Pulmonary artery endothelial cell (primary cell): ENCODE measurements around the gene CYB5R4. TPM values are rescaled to one million over a fixed set of nuclear protein-coding genes. Genes with fewer than 3 reads are reported as not detected.
"Not testable (repeated sequence)": the region's sequence is repeated elsewhere in the genome, so short reads cannot be mapped to it uniquely, and the experiment has no call there.

ENCODE experiments used
- DNase-seq: peaks from one replicate; pipeline ENCODE4 v3.0.0-alpha.2; 2011; ENCODE audit warnings: low read depth, low spot score
- total RNA-seq: library from RNA; depleted of rRNA; stranded (reverse); fragments of >200 nt; gene quantifications from 2 replicates; pipeline ENCODE4 v1.2.3, GENCODE V29; 2014

The CYB5R4 gene
- total RNA-seq, 1 donor from 2014 or later, result 4.4 TPM

DNA sequence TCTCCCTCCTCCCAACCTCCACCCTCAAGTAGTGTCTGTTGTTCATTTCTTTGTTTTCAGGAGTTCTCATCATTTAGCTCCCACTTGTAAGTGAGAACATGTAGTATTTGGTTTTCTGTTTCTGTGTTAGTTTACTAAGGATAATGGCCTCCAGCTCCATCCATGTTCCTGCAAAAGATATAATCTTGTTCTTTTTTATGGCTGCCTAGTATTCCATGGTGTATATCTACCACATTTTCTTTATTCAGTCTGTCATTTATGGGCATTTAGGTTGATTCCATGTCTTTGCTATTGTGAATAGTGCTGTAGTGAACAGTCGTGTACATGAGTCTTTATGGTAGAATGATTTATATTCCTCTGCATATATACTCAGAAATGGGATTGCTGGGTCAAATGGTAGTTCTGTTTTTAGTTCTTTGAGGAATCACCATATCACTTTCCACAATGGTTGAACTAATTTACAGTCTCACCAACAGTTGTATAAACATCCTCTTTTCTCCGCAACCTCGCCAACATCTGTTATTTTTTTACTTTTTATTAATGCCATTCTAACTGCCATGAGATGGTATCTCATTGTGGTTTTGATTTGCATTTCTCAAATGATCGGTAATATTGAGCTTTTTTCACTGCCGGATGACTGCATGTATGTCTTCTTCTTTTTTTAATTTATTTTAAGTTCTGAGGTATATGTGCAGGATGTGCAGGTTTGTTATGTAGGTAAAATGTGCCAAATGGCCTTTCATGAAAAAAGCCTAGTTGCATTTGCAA, 48.3 kb downstream of the CYB5R4 start:
- DNase-seq, result not testable (repeated sequence)

DNA sequence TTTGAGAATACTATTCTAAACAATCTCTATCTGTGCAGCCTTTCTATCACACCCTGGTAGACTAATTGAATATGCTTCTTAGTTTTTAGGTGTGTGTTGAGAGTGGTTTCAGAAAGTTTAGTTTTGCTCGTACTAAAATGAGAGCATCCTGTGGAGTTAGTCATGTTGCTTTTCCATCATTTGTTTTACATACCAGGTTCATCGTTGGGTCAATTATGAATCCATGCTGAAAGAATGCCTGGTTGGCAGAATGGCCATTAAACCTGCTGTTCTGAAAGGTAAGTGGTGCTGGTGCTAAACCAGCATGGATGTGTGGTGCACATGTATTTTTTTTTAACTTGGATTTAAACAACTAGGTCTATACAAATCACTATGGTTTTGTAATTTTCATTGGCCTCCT, 49.3 kb downstream of the CYB5R4 start:
- DNase-seq, result no peak

DNA sequence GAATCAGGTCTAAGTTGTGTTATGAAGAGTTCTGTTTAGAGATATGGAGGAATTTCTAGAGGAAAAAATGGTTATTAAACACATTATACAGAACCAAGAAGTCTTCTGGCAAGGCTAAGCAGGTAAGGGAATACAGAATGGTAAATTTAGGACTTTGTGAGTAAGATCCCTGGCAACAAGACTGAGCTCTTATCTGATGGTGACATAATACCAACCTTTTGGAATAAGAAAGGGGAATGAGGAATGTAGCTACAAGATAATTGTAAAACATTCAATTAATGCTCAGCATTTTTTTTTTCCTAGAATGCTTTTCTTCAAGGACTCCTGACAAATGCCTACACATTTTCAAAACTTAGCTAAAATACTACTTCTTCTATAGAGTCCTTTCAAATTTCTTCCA, 51.8 kb downstream of the CYB5R4 start:
- no peak for DNase-seq

DNA sequence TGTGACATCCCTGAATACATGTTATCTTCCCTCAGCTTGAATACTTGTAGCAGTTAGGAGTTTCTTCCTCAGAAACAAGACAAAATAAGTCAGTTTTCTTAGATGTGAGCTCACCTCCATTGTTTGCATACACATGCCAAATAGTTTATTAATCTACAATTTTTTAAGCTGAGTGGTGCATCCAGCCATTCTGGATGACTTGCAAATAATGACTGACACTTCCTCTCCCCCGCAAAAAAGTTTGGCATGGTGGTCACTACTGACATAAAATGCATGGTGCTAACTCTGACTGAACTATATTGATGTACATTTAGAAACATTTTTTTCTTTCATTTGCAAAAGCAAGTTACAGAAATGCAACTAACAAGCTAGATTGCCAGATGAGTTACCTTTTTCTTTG, 55.5 kb downstream of the CYB5R4 start:
- no peak for DNase-seq

DNA sequence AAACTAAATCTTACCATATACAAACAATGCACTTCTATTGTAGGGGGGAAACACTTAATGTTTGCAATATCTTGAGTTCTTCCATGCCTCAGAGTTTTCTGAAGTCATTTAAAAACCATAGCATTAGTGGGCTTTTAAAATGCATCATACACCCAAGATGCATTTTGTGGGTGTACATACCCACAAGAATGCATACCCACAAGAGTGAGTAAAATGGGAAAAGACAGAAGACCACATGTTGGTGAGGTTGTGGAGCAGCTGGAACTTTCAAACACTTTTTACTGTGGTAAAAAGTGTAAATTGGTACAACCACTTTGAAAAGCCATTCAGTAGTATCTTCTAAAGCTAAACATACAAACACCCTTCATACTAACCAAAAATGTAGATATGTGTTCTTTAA, 57.5 kb downstream of the CYB5R4 start:
- no peak for DNase-seq

DNA sequence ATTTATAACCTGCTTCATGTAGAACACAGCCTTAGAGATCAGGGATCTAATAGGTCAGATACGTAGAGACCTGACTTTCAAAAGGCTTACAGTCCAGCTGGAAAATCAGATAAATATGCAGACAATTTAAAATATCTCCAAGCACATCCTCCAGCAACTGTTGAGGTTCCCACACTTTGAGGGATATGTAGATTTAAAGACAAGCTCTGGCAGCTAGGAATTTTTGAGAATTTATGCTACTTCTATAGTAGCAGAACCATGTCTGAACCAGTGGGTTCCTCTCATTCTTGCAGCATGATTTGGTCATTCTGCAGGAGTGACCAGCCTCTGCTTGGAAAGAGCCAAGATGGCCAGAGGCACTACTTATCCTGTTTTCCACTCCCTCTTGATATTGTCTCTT, 60.5 kb downstream of the CYB5R4 start:
- DNase-seq, result no peak

DNA sequence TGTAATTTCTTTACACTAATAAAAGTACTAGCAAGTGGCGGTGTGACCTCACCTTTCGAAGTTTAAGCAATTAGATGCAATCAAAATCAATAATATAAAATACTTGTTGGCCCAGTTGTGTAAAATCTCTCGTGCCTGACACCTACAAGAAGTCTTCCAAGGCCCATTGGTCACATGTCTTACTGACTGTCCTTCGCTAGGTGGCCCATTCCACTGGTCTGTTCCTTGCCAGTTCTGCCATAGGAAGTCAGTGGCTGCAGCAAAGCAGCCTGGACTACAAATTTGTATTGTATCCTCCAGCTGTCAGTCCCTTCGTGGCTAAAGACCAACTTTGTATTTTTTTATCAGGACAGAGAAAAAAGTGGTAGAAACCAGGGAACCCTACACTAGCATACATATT, 61.8 kb downstream of the CYB5R4 start:
- no peak for DNase-seq

DNA sequence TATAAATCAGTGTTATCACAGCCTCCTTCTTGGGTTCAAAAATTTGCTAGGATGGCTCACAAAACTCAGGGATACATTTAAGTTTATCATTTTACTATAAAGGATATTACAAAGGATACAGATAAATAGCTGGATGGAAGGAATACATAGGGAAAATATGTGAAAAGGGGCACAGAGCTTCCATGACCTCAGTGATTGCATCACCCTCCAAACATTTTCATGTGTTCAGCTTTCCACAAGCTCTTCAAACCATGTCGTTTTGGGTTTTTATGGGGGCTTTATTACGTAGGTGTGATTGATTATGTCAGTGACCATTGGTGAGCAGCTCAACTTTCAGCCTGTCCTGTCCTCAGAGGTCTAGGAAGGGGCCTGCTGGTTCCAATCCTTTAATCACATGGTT, 68.0 kb downstream of the CYB5R4 start:
- DNase-seq, result no peak

DNA sequence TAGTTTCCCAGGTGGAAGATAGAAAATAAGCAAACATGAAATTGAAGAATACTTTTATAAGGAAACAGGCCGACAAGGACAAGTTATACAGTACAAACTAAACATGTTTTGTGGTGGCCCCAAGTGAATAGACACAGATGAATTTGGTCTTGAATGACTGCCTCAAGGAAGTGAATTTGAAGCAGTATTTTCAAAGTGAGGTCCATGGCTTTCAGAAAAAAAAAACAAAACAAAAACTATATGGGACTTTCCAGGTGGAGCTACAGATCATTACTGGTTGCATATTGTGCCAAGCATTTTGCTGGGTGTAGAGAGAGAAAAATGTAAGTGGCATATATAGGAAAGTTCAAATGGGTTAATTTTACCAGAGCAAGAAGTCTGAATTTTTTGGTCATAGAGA, 68.8 kb downstream of the CYB5R4 start:
- no peak for DNase-seq

DNA sequence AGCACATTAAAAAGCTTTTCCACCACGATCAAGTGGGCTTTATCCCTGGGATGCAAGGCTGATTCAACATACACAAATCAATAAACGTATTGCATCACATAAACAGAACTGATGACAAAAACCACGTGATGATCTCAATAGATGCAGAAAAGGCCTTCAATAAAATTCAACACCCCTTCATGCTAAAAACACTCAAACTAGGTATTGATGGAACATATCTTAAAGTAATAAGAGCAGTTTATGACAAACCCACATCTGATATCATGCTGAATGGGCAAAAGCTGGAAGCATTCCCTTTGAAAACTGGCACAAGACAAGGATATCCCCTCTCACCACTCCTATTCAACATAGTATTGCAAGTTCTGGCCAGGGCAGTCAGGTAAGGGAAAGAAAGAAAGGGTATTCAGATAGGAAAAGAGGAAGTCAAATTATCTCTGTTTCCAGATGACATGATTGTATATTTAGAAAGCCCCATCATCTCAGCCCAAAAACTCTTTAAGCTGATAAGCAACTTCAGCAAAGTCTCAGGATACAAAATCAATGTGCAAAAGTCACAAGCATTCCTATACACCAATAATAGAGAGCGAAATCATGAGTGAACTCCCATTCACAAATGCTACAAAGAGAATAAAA, 86.8 kb downstream of the CYB5R4 start:
- DNase-seq, result not testable (repeated sequence)

DNA sequence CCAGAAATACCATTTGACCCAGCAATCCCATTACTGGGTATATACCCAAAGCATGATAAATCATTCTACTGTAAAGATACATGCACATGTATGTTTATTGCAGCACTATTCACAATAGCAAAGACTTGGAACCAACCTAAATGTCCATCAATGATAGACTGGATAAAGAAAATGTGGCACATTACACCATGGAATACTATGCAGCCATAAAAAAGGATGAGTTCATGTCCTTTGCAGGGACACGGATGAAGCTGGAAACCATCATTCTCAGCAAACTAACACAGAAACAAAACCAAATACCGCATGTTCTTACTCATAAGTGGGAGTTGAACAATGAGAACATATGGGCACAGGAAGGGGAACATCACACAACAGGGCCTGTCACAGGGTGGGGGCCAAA, 88.5 kb downstream of the CYB5R4 start:
- not testable (repeated sequence) for DNase-seq

DNA sequence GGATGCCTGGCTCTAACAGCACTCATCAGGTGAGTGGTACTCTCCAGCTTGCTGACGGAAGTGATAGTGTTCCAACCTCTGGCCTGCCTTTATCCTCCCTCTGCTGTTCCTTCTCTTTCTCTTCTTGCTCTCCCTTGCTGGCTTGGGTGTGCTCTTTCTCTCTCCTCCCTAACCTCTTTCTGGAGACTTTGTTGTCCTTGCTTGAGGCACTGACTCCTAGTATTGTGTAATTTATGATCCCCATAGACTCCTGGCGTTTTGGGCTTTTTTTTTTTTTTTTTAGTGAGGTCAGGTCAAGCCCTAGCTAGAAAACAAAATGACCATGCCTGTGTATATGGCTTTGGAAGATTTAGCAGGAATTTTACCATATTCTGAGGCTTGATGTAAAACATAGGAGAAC, 89.4 kb downstream of the CYB5R4 start:
- DNase-seq, result no peak

DNA sequence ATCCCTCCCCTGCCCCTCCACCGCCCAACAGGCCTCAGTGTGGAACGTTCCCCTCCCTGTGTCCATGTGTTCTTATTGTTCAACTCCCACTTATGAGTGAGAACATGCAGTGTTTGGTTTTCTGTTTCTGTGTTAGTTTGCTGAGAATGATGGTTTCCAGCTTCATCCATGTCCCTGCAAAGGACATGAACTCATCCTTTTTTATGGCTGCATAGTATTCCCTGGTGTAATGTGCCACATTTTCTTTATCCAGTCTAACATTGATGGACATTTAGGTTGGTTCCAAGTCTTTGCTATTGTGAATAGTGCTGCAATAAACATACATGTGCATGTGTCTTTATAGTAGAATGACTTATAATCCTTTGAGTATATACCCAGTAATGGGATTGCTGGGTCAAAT, 91.9 kb downstream of the CYB5R4 start:
- DNase-seq, result not testable (repeated sequence)

DNA sequence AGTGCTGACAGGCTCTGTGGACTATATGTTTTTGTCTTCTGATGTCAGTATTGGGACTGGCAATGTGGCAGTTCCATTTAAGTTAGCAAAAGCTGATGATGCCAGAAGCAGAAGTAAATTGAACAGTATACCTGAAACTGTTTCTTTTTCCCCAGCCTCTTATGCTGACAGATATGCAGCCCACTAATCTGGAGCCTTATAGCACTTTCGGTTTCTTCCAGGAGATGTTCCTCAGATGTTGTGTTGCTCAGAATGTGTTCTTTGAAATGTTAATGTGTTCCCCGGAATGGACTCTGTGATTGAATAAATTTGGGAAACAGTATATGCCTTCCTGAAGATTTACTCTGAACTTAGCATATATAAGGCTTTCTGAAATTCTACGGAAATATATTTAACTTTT, 93.3 kb downstream of the CYB5R4 start:
- DNase-seq, result no peak

DNA sequence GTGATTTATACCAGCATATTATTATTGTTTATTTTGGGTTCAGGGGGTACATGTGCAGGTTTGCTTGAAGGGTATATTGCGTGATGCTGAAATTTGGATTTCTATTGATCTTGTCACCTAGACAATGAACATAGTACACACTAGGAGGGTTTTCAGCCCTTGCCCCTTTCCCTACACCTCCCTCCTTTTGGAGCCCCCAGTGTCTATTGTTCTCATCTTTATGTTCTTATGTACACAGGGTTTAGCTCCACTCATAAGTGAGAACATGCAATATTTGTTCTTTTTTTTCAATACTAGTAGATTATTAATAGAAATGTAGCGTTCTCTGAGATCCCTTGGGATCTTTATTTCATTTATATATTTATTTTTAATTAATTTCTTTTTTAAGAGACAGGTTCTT, 94.9 kb downstream of the CYB5R4 start:
- DNase-seq, result no peak

DNA sequence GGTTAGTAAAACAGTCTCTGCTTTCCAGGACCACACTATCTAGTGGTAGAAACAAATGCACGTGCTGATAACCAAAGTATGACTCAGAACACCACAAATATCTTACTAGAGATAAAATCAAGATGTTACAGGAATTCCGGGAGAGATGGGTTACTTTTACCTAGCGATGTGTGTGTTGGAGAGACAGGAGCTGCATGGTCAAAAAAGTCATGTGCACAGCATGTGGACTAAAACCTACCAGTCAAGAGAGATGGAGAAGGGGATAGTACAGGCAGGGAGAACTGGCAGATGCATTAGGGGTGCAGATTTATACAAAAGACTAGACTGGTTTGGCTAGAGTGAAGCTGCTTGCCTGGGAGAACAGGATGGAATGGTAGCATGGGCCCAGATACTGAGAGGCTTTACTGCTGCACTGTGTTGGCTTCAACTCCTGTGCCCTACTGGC, 98.8 kb downstream of the CYB5R4 start:
- DNase-seq, result no peak

DNA sequence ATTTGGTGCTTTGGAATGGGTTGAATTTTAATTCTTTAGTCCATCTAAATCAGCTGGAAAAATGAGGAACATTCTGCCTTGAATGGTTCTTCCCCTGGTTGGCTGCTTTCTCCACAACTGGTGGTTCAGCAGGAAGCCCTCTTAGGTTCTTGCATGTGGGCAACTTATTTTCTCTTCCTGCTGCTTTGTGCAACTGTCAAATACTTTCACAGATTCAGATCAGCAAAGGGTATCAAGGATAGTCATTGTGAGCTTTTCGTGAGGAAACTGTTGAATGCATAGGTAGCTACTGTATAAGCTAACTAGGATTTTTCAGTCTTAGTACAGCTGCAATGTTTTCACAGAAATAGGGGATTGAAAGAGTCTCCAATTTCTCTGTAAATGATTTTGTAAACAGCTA, 101.2 kb downstream of the CYB5R4 start:
- no peak for DNase-seq

DNA sequence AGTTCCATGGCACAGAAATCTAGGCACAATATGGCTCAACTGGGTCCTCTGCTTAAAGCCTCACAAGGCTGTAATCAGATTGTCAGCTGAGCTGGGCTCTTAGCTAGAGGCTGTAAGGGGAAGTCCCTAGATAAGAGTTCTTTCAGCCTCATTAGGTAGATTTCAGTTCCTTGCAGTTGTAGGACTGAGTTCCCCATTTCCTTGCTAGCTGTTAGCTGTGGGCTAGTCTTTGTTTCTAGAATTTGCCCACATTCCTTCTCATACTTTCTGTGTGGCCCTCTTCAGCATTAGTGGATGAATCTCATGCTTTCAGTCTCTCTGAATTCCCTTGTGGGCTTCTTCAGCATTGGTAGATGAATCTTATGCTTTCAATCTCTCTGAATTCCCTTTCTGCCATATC, 103.1 kb downstream of the CYB5R4 start:
- DNase-seq, result no peak

DNA sequence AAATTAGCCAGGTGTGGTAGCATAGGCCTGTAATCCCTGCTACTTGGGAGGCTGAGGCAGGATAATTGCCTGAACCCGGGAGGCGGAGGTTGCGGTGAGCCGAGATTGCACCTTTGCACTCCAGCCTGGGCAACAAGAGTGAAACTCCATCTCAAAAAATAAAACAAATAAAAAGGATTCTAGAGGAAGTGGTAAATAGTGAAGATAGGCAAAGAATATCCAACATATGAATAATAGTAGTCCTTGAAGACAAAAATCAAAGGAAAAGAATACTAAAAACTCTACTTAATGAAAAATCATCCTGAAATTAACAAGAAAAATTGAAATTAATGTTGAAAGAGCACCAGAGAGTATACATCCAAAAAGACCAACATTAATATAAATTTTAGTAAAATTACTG, 107.0 kb downstream of the CYB5R4 start:
- DNase-seq, result no peak

DNA sequence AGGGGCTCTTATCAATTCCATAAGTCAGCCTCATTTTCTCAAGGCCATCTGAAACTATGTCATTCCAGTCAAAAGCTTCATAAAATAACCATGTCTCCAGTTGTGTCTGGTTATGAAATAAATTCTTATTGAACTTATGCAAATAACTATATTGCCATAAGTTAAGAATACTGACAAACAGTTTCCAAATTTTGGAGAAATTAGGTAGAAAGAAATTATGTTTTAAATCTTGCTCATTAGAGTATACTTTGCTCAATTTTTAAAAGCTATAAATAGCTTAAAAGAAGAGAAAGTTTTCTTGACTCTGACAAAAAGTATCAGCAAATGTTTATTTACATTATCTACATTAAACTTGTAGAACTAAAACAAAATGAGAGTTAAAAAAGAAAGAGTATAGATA, 111.1 kb downstream of the CYB5R4 start:
- DNase-seq, result no peak

DNA sequence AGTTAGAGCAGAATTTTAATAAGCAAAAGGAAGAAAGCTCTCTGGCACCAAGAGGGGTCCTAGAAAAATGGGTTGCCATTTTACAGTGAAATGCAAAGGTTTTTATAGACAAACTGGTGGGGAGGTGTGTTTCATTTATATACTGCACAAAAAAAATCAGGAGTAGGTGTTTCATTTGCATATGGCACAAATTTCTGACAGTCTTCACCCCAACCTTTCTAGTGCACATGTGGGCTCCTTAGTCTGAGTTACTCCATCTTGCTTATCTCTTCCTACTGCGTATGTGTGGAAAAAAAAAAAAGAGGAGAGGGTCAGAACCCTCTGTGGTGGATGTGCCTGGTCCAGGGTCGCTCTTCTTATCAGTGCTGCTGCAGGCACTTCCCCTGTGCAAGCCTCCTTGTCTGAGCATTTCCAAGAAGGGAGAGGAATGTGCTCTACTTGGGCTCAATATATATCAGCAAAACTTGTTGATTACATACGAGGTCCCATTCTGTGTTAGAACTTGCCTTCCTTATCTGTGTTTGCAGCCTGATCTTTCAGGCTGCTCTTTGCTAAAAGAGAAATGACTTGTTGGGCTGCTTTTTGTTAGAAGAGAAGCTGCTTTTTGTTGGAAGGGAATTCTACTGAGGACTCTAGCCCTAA, 115.0 kb downstream of the CYB5R4 start:
- peak; percentile 32 for DNase-seq

DNA sequence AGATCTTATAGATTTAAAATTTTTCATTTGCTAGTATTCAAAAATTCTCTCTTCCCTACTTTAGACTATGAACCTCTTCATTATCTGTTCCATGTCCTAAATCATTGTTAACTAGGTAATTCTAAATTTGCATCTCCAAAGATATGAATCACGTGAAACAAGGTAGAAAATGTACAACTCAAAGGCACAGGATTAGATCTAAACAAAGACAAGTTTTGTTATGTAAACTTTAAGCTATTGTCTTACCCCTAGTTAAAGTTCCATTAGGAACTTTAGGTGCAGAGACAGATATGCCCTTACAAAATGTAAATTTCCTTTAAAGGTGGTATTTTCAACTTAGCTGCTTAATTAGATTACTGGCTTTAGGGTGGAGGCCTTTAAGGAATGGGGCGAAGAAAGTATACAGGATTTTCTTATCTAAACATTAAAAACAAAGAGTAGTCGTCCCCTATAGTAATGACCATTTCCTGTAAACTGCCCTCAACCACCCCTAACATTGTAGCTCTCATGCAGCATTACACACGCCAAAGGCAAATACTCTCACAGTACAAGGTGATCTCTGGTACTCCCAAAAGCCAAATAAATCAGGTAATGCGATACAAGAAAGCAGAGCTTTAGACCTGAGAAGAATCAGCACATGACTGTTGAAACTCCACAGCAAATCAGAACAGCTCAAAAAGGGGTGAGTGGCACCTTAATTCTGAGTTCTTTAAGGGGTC, 116.7 kb downstream of the CYB5R4 start:
- no peak for DNase-seq
